Head of caudate nucleus (tissue), 42 donors: Measurements from ENCODE around the gene MAD1L1.
"Not testable (repeated sequence)": the region's sequence is repeated elsewhere in the genome, so short reads cannot be mapped to it uniquely, and the experiment has no call there.

Experiments
- DNase-seq, 42 donors: peaks; one replicate each; pipeline versions ENCODE4 v3.0.0 to v3.0.0-alpha.2; 2020 to 2021; ENCODE audit warnings: mixed read lengths in 7 of 42
- intact Hi-C: fragments of 100-400 bp; cut with DNase I; formaldehyde crosslinking; loops from one replicate; pipeline ENCODE4 v1.15.0; 2022

Gene MAD1L1

GRCh38 chr7:2076649-2077064 lies 156.1 kb downstream of the MAD1L1 start:
- intact Hi-C loops: no loop called here
- no peak for DNase-seq

GRCh38 chr7:2075811-2076210 lies 156.9 kb downstream of the MAD1L1 start:
- intact Hi-C loops: no loop called here
- DNase-seq: no peak

GRCh38 chr7:2074691-2075090 lies 158.1 kb downstream of the MAD1L1 start:
- no peak for DNase-seq
- intact Hi-C loops: no loop called here

GRCh38 chr7:2072798-2073197 lies 159.9 kb downstream of the MAD1L1 start:
- no peak for DNase-seq

GRCh38 chr7:2072042-2072441 lies 160.7 kb downstream of the MAD1L1 start:
- intact Hi-C loops: no loop called here
- no peak for DNase-seq

More at GRCh38 chr7:2072798-2073197, 159.9 kb downstream of the MAD1L1 start:
- intact Hi-C loops: no loop called here

- intact Hi-C loops: no loop called here
- no peak for DNase-seq
These were observed 161.5 kb downstream of the MAD1L1 start for GRCh38 chr7:2071133-2071832.

GRCh38 chr7:2070151-2070763 lies 162.5 kb downstream of the MAD1L1 start:
- DNase-seq: no peak

GRCh38 chr7:2069472-2069860 lies 163.3 kb downstream of the MAD1L1 start:
- DNase-seq: peak in 30 of 42 donors; percentile 13 to 74 (median 32)
- intact Hi-C loops: no loop called here

More at GRCh38 chr7:2070151-2070763, 162.5 kb downstream of the MAD1L1 start:
- intact Hi-C loops: no loop called here

- intact Hi-C loops: no loop called here
- no peak for DNase-seq
These were observed 163.9 kb downstream of the MAD1L1 start for GRCh38 chr7:2068693-2069471.

GRCh38 chr7:2066251-2066919 lies 166.4 kb downstream of the MAD1L1 start:
- DNase-seq: no peak
- intact Hi-C loops: no loop called here

- no peak for DNase-seq
- intact Hi-C loops: no loop called here
These were observed 167.2 kb downstream of the MAD1L1 start for GRCh38 chr7:2065528-2065927.

- intact Hi-C loops: no loop called here
- DNase-seq: peak in 17 of 42 donors; percentile 18 to 67 (median 41)
These were observed 169.0 kb downstream of the MAD1L1 start for GRCh38 chr7:2063563-2064260.

- DNase-seq: no peak
- intact Hi-C loops: no loop called here
These were observed 170.1 kb downstream of the MAD1L1 start for GRCh38 chr7:2062648-2063047.

- intact Hi-C loops: no loop called here
- no peak for DNase-seq
These were observed 172.0 kb downstream of the MAD1L1 start for GRCh38 chr7:2060701-2061100.

GRCh38 chr7:2059964-2060700 lies 172.6 kb downstream of the MAD1L1 start:
- intact Hi-C loops: no loop called here

GRCh38 chr7:2058246-2058645 lies 174.5 kb downstream of the MAD1L1 start:
- intact Hi-C loops, DNase-seq: not testable (repeated sequence)

More at GRCh38 chr7:2059964-2060700, 172.6 kb downstream of the MAD1L1 start:
- no peak for DNase-seq

GRCh38 chr7:2055956-2056355 lies 176.8 kb downstream of the MAD1L1 start:
- intact Hi-C loops: no loop called here
- no peak for DNase-seq

GRCh38 chr7:2054927-2055326 lies 177.8 kb downstream of the MAD1L1 start:
- no peak for DNase-seq
- intact Hi-C loops: no loop called here
